GM19455 (cell line): ENCODE measurements around the gene POU2F1.

ENCODE experiments used
- ATAC-seq: cut with Tn5 transposase; IDR thresholded peaks from one replicate; pipeline ENCODE4 v1.9.1; 2021; ENCODE audit not compliant: unreplicated experiment

Gene POU2F1

GRCh38 chr1:167439301-167439988, 218.8 kb downstream of the POU2F1 start:
- ATAC-seq = peak; percentile 54

- no peak for ATAC-seq
Observed at GRCh38 chr1:167440345-167440744, 219.7 kb downstream of the POU2F1 start.

GRCh38 chr1:167440776-167441175, 220.1 kb downstream of the POU2F1 start:
- ATAC-seq = no peak

DNA sequence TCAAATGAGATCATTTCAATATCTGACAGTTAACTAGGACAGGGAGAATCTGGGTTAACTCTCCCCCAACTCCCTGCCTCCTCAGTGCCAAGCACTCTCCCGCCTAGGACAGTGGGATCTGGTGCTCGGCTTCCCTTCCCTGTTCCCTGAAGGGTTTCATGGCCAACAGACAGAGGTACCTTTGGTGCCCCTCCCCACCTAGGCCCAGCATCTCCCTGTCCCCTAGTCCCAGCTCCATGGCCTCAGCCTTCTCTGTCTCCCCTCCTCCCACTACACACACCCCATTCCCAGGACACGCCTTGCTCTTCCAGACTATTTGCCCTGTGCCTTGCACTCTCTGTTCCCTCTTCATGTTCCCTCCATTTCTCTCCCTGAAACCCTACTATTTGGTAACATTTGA, 220.5 kb downstream of the POU2F1 start:
- no peak for ATAC-seq

DNA sequence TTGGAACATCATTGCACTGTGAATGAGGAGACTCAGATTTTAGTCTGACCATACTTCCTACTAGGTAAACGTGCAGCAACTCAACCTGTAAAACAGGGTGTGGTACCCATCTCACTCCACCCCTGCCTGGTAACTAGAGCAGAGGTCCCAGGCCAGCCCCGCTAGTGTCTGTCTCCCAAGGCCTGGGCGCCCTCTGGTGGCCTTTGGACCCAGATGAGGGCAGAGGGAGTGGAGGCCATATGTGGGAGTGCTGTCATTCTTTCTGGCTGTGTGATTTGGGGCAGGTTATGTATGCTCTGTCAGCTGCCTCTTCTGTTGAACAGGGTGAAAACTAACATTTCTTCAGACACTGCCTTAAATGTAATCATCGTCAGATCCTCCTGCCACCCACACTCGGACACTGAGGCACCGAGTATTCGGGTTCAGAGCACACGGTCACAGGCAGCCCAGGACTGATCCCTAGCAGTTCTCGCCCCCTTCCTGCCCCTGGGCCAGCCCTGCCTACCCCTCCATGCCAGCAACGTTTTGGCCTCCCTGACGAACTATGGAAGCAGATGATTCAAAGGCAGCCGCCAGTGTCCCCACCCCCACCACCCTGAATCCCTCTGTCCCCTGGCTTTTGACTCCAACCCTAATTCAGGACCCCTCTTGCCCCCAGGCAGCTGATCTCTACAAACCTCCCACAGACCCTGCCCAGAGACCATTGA, 221.6 kb downstream of the POU2F1 start:
- ATAC-seq = peak; percentile 82

DNA sequence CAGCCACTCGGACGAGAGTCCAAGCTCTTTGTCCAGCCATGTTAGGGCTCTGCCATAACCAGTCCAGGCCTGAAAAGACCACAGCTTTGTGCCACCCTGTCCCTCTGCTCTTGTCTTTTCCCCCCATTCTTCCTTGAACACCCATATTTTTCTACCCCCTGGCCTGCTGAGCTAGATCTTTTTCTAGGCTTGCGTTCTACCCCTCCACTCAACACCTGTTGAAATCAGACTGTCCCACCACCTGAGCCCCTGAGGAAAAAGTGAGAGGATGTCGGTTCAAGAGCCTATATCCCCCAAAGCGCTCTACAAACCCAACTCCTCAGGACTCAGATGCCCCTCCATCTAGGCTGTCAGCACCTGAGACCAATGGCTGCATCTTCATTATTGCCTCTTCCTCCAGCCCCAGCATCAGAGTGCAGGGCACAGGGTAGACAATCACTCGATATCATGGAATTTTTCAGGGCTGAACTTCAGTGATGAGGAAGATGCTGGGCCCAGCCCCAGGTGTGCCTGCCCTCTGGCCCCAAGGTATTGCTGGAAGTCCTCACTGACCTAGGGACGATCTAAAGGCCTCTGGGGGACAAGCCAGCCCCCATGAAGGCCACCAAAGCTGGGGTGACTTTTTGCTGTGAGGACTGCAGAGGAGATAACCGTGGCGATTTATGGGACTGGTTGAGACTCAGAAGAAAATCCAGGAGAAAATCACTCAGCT, 222.3 kb downstream of the POU2F1 start:
- ATAC-seq = no peak

DNA sequence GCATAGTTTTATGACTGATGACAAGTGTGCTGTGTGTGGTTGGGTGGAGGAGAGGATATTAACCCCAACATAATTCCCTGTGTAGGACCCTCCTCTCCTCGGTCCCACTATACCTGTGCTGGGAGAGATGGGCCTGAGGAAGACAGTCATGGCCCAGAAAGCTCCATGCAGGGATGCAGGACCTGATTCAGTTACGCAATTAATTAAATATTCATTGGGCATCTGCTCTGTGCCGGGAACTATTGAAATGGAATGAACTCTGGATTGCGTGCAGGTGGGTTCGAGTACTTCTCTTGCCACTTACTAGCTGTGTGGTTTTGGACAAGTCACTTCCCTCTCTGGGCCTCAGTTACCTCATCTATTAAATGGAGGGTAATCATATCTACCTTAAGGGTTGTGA, 223.1 kb downstream of the POU2F1 start:
- no peak for ATAC-seq

DNA sequence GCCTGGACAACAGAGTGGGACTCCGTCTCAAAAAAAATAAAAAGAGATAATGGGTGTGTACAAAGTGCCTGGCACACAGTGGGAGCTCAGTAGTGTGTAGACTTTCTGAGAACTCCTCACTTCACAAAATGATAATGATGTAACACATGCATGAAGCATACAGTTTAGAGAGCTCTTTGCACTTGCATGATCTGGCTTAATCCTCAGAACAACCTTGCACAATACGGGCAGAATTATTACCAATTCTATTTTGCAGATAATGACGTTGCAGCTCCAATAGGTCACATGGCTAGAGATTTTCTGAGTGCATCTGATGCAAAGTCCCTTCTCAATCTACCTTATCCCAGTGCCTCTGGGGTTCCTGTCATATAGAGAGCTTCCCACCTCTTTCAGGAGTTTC, 226.3 kb downstream of the POU2F1 start:
- ATAC-seq = no peak

GRCh38 chr1:167447521-167448136, 226.9 kb downstream of the POU2F1 start:
- ATAC-seq = no peak

DNA sequence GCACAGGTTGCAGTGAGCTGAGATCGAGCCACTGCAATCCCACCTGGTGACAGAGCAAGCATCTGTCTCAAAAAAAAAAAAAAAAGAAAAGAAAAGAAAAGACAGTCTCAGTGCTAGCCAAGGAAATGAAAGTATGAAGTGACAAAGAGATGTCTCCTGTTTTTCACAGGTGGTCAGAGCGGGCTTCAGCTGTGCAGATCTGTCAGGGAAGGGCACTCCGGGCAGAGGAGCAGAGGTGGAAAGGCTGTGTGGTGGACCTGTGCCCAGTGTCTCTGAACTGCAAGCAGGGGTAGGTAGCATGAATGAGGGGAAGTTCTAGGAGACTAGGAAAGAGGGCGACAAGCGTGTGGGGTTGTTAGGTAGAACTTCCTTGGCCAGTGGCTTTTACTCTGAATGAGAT, 230.2 kb downstream of the POU2F1 start:
- no peak for ATAC-seq

DNA sequence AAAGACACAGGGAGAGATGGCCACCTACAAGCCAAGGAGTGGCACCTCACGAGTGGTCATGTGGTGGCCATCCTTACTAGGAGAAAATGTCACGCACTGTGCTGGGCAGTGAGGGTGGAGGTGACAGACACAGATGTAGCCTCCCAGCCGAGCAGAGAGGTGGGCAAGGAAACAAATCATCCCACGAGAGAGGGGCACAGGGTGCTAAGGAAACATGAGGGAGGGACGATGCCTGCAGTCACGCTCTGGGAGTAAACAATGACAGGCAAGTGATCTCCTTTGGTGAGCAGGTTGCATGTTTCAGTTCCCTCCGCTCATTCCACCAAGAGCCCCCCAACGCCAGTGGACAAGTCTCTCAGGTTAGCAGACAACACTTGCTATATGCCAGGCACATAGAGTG, 231.8 kb downstream of the POU2F1 start:
- ATAC-seq = no peak

- no peak for ATAC-seq
Observed at GRCh38 chr1:167453123-167453522, 232.4 kb downstream of the POU2F1 start.

DNA sequence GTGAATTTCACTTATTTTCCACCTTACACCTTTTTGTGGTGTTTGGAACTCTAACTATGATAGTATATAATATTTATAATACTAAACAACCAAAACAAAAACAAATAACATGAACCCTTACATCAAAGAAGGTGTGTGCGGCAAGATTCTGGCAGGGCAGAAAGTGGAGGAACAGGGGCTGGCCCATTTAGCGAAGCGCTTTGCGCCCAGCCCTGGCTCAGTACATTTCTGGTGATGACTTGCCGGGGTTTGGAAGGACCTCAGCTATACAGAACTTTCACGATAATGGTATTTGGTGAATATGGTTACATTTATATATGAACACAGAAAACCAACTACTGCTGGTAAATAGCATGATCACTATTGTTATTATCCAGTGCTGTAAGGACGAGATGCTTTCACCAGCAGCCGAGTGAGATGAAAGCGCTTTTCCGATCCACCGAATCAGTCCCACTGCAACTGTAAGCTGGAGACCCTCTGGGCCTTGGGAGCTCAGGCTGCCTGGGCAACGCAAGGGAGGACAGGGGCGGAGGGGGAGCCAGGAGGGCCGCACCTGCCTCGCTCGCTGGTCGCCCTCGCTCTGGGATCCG, 233.7 kb downstream of the POU2F1 start:
- no peak for ATAC-seq

- peak; percentile 67 for ATAC-seq
Observed at GRCh38 chr1:167454894-167455785, 234.5 kb downstream of the POU2F1 start.

GRCh38 chr1:167455786-167456446, 235.2 kb downstream of the POU2F1 start:
- ATAC-seq = peak; percentile 27

DNA sequence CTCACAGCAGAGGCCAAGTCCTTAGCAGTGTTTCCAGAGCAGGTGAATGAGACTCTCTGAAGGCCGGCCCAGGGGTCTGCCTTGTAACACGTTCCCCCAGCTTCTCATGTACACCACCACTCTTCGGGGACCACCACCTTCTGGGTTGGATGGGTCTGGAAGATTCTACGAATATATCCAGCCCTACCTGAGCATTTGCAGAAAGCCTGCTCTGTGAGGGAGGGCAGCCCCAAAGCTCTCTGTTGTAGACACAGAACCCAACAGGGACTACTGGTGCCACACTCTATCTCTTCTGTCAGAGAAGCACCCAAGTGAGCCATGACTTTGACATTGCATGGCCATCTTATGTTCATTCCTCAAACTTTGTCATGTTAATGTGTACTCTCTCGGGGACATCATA, 235.8 kb downstream of the POU2F1 start:
- no peak for ATAC-seq

- no peak for ATAC-seq
Observed at GRCh38 chr1:167456926-167457325, 236.2 kb downstream of the POU2F1 start.

- ATAC-seq = no peak
Observed at GRCh38 chr1:167457936-167458584, 237.4 kb downstream of the POU2F1 start.

DNA sequence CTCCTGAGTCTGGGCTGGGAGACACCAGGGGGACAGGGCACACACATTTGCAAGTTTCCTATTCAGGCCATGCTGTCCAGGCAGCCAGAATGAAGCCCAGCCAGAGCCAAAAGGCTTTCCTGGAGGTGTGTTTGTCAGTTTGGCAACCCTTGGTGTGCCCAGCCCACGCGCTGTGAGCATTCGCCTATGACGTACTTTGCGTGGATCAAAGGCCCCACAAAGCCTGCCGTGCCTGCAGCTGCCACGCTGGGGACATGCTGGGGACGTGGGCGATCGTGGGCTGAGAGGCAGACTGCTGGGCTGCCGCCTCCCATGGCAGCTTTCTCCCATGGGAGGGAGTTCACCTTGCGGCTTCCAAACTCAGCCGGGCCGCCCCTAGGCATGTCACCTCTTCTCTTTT, 240.2 kb downstream of the POU2F1 start:
- ATAC-seq = no peak
